Sciatic nerve (tissue), 2 donors: ENCODE results near the gene EVA1C. TPM values are rescaled to one million over a fixed set of nuclear protein-coding genes. Genes with fewer than 3 reads are reported as not detected.
A peak's percentile ranks its signal among the peaks of the same experiment; 100 is the strongest.
"Not testable (repeated sequence)": the region's sequence is repeated elsewhere in the genome, so short reads cannot be mapped to it uniquely, and the experiment has no call there.

Experiments used
- ATAC-seq: fragments of 200-7000 bp; cut with Tn5 transposase; one replicate; pipeline ENCODE4 v1.9.1; 2020; ENCODE audit warnings: mild to moderate bottlenecking, moderate library complexity
- DNase-seq: peaks from one replicate; pipeline ENCODE4 v3.0.0-alpha.2; 2020; ENCODE audit warnings: low spot score
- intact Hi-C: fragments of 100-400 bp; cut with DNase I; formaldehyde crosslinking; loops from one replicate; pipeline ENCODE4 v1.14.2; 2022
- total RNA-seq: library from RNA; stranded (reverse); fragmentation: NEBNext Ultra II Directional; extraction: Animal tissue kit (Norgen Biotek cat#: 25700); gene quantifications from one replicate; pipeline ENCODE4 v1.2.1, GENCODE V29; 2021
- donor health status: DM: no; HTN: no; CAD: no.
- donor health status: DM: no; HTN: no; CAD: no.

Gene EVA1C
- total RNA-seq, 1 donor from 2014 or later, result 65.8 TPM

GRCh38 chr21:32508975-32509374 lies 96.5 kb downstream of the EVA1C start:
- DNase-seq, intact Hi-C loops, ATAC-seq: not testable (repeated sequence)

GRCh38 chr21:32514275-32515055 lies 102.0 kb downstream of the EVA1C start:
- intact Hi-C loops, result no loop called here
- DNase-seq (no peak), ATAC-seq (no peak)

- DNase-seq (no peak), ATAC-seq (peak; percentile 48)
- intact Hi-C loops, result no loop called here
Observed at GRCh38 chr21:32515874-32516273, 103.4 kb downstream of the EVA1C start.

- ATAC-seq (no peak), DNase-seq (no peak)
- intact Hi-C loops, result no loop called here
Observed at GRCh38 chr21:32516756-32517649, 104.5 kb downstream of the EVA1C start.

GRCh38 chr21:32519945-32520874 lies 107.7 kb downstream of the EVA1C start:
- intact Hi-C loops, result no loop called here
- DNase-seq (no peak), ATAC-seq (no peak)

GRCh38 chr21:32520875-32521735 lies 108.6 kb downstream of the EVA1C start:
- DNase-seq (peak; percentile 90), ATAC-seq (peak; percentile 81)
- intact Hi-C loops, result no loop called here

GRCh38 chr21:32521736-32522355 lies 109.3 kb downstream of the EVA1C start:
- DNase-seq, result no peak
- ATAC-seq, result peak; percentile 11
- intact Hi-C loops, result no loop called here

GRCh38 chr21:32523463-32523862 lies 111.0 kb downstream of the EVA1C start:
- intact Hi-C loops, result no loop called here

GRCh38 chr21:32523988-32524719 lies 111.6 kb downstream of the EVA1C start:
- intact Hi-C loops, result no loop called here
- peak; percentile 38 for ATAC-seq

More at GRCh38 chr21:32523463-32523862, 111.0 kb downstream of the EVA1C start:
- no peak for DNase-seq
- ATAC-seq, result no peak

GRCh38 chr21:32525282-32525681 lies 112.8 kb downstream of the EVA1C start:
- DNase-seq (no peak), ATAC-seq (no peak)
- intact Hi-C loops, result no loop called here

More at GRCh38 chr21:32523988-32524719, 111.6 kb downstream of the EVA1C start:
- no peak for DNase-seq

GRCh38 chr21:32529679-32530078 lies 117.2 kb downstream of the EVA1C start:
- intact Hi-C loops, result no loop called here

GRCh38 chr21:32530809-32531208 lies 118.3 kb downstream of the EVA1C start:
- ATAC-seq, intact Hi-C loops: not testable (repeated sequence)

More at GRCh38 chr21:32529679-32530078, 117.2 kb downstream of the EVA1C start:
- DNase-seq (no peak), ATAC-seq (no peak)

GRCh38 chr21:32531561-32531960 lies 119.1 kb downstream of the EVA1C start:
- ATAC-seq, DNase-seq, intact Hi-C loops: not testable (repeated sequence)

More at GRCh38 chr21:32530809-32531208, 118.3 kb downstream of the EVA1C start:
- not testable (repeated sequence) for DNase-seq

GRCh38 chr21:32532636-32533035 lies 120.1 kb downstream of the EVA1C start:
- intact Hi-C loops, result no loop called here
- DNase-seq, result no peak
- no peak for ATAC-seq

- DNase-seq, result no peak
- no peak for ATAC-seq
- intact Hi-C loops, result no loop called here
Observed at GRCh38 chr21:32533053-32533452, 120.5 kb downstream of the EVA1C start.

GRCh38 chr21:32533611-32534010 lies 121.1 kb downstream of the EVA1C start:
- DNase-seq, result no peak
- ATAC-seq, result no peak
- intact Hi-C loops, result no loop called here

- DNase-seq (no peak), ATAC-seq (no peak)
Observed at GRCh38 chr21:32534113-32534512, 121.6 kb downstream of the EVA1C start.

More at GRCh38 chr21:32534113-32534512, 121.6 kb downstream of the EVA1C start:
- intact Hi-C loops, result no loop called here
